ENCODE data around the gene FIP1L1.

The FIP1L1 gene

DNA sequence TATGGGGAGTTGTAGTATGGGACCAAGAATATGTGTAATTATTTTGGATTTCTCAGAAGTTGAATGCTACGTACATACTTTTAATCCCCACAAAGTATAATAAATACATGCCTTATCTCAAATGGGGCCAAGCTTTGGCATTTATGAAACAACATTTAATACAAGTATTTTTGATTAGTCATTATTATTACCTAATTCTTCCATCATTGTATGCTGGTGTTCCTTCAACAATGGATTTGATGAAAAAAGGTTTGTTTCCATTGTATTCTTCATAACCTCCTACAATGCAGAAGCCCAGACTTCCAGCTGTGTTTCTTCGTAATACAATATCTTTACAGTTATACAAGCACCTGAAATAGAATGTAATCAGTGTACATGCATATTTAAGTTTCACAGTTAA lies 83.8 kb downstream of the FIP1L1 start:
- no peak for TF ChIP-seq POLR2AphosphoS5 (IDR thresholded peaks at IDR 0.05; ENCODE audit: low read depth)
- TF ChIP-seq SPI1 (IDR thresholded peaks at IDR 0.05; ENCODE audit: borderline replicate concordance, low read depth): no peak
- TF ChIP-seq, protein P1, sequence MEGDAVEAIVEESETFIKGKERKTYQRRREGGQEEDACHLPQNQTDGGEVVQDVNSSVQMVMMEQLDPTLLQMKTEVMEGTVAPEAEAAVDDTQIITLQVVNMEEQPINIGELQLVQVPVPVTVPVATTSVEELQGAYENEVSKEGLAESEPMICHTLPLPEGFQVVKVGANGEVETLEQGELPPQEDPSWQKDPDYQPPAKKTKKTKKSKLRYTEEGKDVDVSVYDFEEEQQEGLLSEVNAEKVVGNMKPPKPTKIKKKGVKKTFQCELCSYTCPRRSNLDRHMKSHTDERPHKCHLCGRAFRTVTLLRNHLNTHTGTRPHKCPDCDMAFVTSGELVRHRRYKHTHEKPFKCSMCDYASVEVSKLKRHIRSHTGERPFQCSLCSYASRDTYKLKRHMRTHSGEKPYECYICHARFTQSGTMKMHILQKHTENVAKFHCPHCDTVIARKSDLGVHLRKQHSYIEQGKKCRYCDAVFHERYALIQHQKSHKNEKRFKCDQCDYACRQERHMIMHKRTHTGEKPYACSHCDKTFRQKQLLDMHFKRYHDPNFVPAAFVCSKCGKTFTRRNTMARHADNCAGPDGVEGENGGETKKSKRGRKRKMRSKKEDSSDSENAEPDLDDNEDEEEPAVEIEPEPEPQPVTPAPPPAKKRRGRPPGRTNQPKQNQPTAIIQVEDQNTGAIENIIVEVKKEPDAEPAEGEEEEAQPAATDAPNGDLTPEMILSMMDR (IDR thresholded peaks at IDR 0.05; ENCODE audit: insufficient read depth, low read length): no peak
- TF ChIP-seq GABPA (IDR thresholded peaks at IDR 0.05; ENCODE audit: low read depth): no peak
- TF ChIP-seq, protein P2, sequence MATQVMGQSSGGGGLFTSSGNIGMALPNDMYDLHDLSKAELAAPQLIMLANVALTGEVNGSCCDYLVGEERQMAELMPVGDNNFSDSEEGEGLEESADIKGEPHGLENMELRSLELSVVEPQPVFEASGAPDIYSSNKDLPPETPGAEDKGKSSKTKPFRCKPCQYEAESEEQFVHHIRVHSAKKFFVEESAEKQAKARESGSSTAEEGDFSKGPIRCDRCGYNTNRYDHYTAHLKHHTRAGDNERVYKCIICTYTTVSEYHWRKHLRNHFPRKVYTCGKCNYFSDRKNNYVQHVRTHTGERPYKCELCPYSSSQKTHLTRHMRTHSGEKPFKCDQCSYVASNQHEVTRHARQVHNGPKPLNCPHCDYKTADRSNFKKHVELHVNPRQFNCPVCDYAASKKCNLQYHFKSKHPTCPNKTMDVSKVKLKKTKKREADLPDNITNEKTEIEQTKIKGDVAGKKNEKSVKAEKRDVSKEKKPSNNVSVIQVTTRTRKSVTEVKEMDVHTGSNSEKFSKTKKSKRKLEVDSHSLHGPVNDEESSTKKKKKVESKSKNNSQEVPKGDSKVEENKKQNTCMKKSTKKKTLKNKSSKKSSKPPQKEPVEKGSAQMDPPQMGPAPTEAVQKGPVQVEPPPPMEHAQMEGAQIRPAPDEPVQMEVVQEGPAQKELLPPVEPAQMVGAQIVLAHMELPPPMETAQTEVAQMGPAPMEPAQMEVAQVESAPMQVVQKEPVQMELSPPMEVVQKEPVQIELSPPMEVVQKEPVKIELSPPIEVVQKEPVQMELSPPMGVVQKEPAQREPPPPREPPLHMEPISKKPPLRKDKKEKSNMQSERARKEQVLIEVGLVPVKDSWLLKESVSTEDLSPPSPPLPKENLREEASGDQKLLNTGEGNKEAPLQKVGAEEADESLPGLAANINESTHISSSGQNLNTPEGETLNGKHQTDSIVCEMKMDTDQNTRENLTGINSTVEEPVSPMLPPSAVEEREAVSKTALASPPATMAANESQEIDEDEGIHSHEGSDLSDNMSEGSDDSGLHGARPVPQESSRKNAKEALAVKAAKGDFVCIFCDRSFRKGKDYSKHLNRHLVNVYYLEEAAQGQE (IDR thresholded peaks at IDR 0.05; ENCODE audit: insufficient replicate concordance, low read depth): no peak
- H3K27ac ChIP-seq (replicated peaks): no peak overlapping the region
- DNase-seq (ENCODE audit: low read depth in 1 of 2, low spot score in 1 of 2): no peak
- no peaks in the 10 kb centered on the region for H3K27me3 ChIP-seq (ENCODE audit: insufficient read depth, poor library complexity, severe bottlenecking)
- no peak overlapping the region for H3K4me3 ChIP-seq (replicated peaks; ENCODE audit: insufficient read depth, low read length)

- TF ChIP-seq POLR2AphosphoS5 (IDR thresholded peaks at IDR 0.05; ENCODE audit: low read depth) (no peak), SPI1 (IDR thresholded peaks at IDR 0.05; ENCODE audit: borderline replicate concordance, low read depth) (no peak), GABPA (IDR thresholded peaks at IDR 0.05; ENCODE audit: low read depth) (no peak)
- TF ChIP-seq, protein P1 (IDR thresholded peaks at IDR 0.05; ENCODE audit: insufficient read depth, low read length): no peak
- TF ChIP-seq, protein P2 (IDR thresholded peaks at IDR 0.05; ENCODE audit: insufficient replicate concordance, low read depth): no peak
- no peak overlapping the region for H3K27ac ChIP-seq (replicated peaks)
- no peak overlapping the region for H3K4me3 ChIP-seq (replicated peaks; ENCODE audit: insufficient read depth, low read length)
- no peak for DNase-seq (ENCODE audit: low read depth in 1 of 2, low spot score in 1 of 2)
- no peaks in the 10 kb centered on the region for H3K27me3 ChIP-seq (ENCODE audit: insufficient read depth, poor library complexity, severe bottlenecking)
These were observed 85.9 kb downstream of the FIP1L1 start for GRCh38 chr4:53463340-53463739.

- no peak for DNase-seq (ENCODE audit: low read depth in 1 of 2, low spot score in 1 of 2)
- no peak for TF ChIP-seq SPI1 (IDR thresholded peaks at IDR 0.05; ENCODE audit: borderline replicate concordance, low read depth)
- no peak for TF ChIP-seq GABPA (IDR thresholded peaks at IDR 0.05; ENCODE audit: low read depth)
- TF ChIP-seq, protein P2 (IDR thresholded peaks at IDR 0.05; ENCODE audit: insufficient replicate concordance, low read depth): no peak
- TF ChIP-seq, protein P1 (IDR thresholded peaks at IDR 0.05; ENCODE audit: insufficient read depth, low read length): no peak
- no peak for TF ChIP-seq POLR2AphosphoS5 (IDR thresholded peaks at IDR 0.05; ENCODE audit: low read depth)
- Histone ChIP-seq H3K27me3 (ENCODE audit: insufficient read depth, poor library complexity, severe bottlenecking) (no peaks in the 10 kb centered on the region), H3K4me3 (replicated peaks; ENCODE audit: insufficient read depth, low read length) (no peak overlapping the region), H3K27ac (replicated peaks) (no peak overlapping the region)
These were observed 87.8 kb downstream of the FIP1L1 start for GRCh38 chr4:53465281-53465680.

Measured in HL-60 (cell line).